AML-193 (cell line): ENCODE measurements around the gene FANCB.
A peak's percentile ranks its signal among the peaks of the same experiment; 100 is the strongest.

Experiments
- DNase-seq, 2 experiments: peaks; one replicate each; lab custom pipeline; 2025; lab: John Stamatoyannopoulos, UW

The FANCB gene

GRCh38 chrX:14837155-14837554 lies 35.7 kb downstream of the FANCB start:
- DNase-seq = no peak

DNA sequence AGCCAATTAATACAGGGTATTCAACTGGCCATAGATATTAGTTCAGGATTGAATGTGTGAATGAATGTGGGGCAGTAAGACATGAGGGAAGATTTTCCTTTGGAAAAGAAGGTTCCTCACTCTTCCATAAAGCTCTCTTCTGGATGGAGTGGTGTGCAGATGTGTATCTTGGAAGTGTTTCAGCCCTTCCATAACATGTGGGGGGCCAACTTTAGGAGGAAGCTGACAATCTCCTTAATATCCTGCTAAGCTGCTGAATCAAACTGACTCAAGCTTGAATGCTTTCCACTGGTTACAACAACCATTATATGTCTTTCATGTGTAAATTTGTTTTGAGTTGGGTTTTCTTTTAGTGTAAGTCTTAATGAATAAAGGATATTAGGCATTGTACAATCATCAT lies 40.3 kb downstream of the FANCB start:
- no peak for DNase-seq

- no peak for DNase-seq
These were observed 40.7 kb downstream of the FANCB start for GRCh38 chrX:14832151-14832550.

GRCh38 chrX:14829643-14830042 lies 43.2 kb downstream of the FANCB start:
- no peak for DNase-seq

- no peak for DNase-seq
These were observed 46.5 kb downstream of the FANCB start for GRCh38 chrX:14826319-14826718.

DNA sequence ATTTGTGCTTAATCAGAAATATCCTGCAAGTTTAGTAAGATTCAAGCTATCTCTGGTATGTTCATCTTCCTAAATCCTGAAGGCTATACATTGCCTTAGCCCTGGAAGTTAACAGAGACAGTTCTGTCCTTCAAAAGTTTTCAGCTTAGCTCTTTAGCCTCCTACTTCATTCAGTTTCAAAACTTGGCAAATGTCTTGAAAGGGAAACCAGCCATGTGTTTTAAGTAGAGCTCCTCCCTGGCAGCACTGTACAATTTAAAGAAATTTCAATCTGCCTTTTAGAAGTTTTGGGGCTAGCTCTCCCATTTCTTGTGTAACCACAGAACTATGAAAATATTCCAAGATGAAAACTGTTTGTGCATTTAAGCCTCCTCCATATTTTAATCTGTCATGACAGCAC lies 47.0 kb downstream of the FANCB start:
- DNase-seq = no peak

DNA sequence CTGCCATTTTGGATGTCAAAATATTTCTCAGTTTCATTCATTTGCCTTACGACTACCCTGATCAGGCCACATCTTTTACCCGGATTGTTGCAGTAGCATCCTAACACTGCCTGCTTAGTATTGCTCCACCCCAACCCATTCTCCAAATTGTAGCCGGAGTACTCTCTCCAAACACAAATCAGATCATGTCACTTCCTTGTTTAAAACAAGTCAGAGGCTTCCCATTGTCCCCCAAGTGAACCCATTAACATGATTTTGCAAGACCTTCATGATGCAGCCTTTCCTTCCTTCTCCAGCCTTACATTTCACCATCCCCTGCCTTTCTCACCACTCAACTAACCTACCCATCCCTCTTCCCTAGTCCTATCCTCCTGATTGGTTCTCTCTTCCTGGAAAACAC lies 53.1 kb downstream of the FANCB start:
- DNase-seq = no peak

GRCh38 chrX:14817571-14817970 lies 55.3 kb downstream of the FANCB start:
- DNase-seq = no peak

- peak; percentile 41 to 44 for DNase-seq
These were observed 69.7 kb downstream of the FANCB start for GRCh38 chrX:14802943-14803710.

GRCh38 chrX:14801136-14801535 lies 71.7 kb downstream of the FANCB start:
- DNase-seq = no peak

GRCh38 chrX:14798805-14799397 lies 74.0 kb downstream of the FANCB start:
- DNase-seq = no peak
